NB4 (cell line): ENCODE measurements around the gene CREB3L1.

Experiments used
- CTCF ChIP-seq: IDR thresholded peaks from one replicate; pipeline ENCODE4 v1.5.1; 2012; ENCODE audit warnings: low read depth, low read length
- POLR2A ChIP-seq: IDR thresholded peaks from 2 replicates; pipeline ENCODE4 v1.6.1; 2011; ENCODE audit warnings: mild to moderate bottlenecking; ENCODE audit not compliant: insufficient read length; ENCODE audit errors: extremely low read depth

- TF ChIP-seq CTCF (no peak), POLR2A (no peak)
Measured at GRCh38 chr11:46332093-46332567, 54.7 kb downstream of the CREB3L1 start.
